NCI-H524 (cell line): ENCODE data around the gene UBL7.

Experiments
- DNase-seq, 2 experiments: peaks; one replicate each; lab custom pipeline; 2025; lab: John Stamatoyannopoulos, UW

The UBL7 gene

GRCh38 chr15:74408385-74408784, 52.6 kb downstream of the UBL7 start:
- DNase-seq, result no peak

DNA sequence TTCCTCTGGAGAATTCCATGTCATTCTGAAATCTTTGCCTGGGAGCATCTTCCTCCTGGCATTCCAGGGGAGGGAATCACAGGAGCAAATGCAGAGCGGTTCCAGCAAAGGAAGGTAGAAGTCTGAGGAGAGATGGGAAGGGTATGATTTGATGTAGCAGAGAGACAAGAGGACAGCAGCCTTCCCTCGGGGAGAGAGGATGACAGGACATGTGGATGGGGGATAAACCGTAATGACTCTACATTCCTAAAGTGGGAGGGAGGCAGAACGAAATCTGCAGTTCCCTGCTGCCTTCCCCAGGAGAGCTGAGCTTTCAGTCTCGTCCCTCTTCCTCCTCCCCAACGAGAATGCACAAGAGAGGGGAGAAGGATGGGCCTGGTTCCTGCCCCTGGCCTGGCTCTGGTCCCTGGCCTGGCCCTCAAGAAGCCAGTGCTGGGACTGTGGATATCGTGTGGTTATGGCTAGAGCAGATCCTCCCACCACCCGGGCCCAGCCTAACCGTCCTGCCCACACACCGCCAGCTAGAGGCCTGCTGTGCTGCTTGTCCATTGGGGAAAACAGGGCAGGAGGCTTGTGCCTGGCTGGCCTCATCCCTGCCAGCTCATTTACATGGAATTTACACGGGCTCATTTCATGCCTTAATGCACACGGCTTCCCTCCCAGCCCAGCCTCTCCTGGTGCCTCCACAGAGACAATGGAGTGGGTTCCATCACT, 53.8 kb downstream of the UBL7 start:
- no peak for DNase-seq

- no peak for DNase-seq
Measured at GRCh38 chr15:74406517-74406916, 54.4 kb downstream of the UBL7 start.

- no peak for DNase-seq
Measured at GRCh38 chr15:74405823-74406222, 55.1 kb downstream of the UBL7 start.

DNA sequence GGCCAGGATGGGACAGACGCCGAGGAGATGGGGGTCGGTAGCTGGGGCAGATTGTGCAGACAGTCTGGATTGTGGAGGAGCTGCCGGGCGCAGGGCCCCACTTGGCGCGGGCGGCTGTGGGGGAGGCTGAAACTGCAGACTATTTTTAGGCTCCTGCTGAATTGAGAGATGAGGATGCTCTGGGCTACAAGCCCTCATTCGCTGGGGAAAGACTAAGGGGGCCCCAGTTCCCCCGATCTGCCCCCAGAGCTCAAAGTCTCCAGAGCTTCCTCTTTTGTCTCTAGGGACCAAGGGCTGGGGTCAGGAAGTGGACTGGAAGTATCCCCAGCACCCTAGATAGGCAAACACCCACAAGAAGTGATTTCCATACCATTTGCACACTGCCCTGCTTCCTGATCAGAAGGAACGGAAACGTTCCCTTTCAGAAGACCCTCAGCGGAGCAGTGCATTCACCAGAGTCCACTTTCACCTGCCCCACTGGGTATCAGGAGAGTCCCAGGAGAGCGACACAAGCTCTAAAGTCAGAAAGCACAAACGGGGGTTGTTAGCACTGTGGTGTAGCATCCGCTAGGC, 56.9 kb downstream of the UBL7 start:
- DNase-seq, result no peak

GRCh38 chr15:74403588-74403919, 57.4 kb downstream of the UBL7 start:
- DNase-seq, result no peak

- no peak for DNase-seq
Measured at GRCh38 chr15:74402873-74403587, 57.9 kb downstream of the UBL7 start.

DNA sequence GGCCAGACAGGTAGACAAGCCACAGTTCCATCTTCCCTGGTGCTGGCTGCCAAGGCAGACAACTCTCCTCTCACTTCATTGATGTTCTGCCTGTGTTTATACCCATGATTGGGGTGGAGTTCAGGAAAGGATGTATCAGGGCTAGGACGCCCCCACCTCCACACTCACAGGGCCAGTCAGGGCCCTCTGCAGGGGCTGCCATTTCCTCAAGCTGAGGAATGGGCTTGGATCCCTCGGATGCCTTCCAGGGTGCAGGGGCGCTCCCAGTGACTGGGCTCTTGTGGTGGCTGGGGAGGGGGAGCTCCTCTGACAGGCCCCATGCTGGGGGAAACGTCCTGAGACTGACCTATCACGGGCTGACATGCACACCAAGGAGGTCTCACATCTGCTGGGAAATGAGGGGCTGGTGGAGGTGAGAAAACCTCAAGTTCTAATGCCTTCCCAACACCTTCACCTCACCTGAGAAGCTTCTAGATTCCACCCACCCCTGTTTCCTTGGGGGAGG, 58.6 kb downstream of the UBL7 start:
- DNase-seq, result no peak

DNA sequence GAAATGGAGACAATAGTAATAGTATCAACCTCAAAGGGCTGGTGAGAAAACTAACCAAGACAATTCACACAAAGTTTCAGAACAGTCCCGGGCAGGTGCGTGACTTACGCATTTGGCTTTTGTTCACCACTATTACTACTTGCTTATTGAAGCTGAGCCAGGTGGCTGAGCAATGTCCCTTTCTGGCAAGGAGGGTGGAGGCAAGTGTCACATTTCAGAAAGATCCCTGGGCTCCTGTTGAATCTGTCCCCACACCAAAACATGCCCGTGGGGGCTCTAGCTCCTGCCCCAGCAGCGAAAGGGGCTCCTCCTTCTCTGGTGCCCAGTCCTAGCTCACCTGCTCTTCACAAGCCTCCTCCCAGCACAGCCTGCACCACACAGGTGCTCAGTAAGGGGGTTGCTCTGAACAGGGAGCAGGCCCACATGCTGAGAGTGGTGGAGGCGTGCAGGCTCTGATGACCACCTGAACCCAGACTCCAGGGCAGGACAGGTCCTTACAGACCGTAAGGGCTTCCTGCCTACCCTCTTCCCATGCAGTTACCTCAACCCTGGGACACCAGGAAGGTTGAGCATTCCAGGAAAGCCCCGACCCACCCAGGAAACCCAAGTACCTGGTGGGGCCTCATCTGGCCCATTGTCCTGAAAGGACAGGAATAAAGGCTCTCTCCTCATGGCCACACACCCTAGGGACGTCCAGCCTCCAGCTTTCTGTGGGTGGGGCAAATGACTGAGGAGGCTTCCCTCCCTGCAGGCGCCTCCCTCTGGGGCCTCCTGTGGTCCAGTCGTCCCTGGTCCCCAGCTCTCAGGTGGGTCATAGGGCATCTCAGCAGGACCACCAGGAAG, 59.8 kb downstream of the UBL7 start:
- no peak for DNase-seq

GRCh38 chr15:74400313-74400860, 60.6 kb downstream of the UBL7 start:
- DNase-seq, result no peak

DNA sequence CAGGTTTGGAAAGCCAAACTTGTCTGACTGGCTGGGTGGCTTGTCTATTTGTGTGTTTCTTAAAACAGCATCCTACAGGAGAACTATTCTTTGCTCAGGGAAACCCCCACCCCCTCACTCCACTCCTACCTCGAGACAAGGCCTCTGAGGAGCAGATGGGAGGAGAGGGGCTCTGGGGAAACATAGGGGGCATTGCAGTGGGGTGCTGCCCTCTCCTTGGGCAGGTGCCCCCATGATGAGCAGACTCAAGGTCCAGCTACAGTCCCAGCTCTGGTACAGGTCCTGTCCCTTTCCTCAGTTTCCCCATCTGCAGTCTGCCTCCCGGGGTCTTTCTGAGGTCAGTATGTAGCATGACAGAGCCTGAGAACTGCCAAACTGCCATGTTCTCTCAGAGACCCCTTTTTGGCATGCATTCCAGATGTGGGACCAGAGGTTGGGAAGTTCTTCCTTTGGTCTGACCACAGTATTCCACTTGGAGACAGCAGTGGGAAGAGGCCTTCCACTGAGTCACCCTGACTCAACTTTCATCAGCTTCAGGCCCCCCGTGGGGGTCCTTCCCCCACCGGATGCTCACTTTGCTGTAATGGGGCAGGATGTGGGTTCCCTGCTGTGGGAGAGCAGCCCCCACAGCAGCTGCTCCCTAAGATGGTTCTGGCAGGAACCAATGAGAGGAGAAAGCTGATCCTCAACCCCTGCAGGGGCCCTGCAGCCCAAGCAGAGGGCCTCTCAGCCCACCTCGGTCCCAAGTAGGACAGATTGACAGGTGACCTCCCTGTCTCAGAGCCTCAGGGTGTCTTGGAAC, 61.2 kb downstream of the UBL7 start:
- DNase-seq, result no peak

DNA sequence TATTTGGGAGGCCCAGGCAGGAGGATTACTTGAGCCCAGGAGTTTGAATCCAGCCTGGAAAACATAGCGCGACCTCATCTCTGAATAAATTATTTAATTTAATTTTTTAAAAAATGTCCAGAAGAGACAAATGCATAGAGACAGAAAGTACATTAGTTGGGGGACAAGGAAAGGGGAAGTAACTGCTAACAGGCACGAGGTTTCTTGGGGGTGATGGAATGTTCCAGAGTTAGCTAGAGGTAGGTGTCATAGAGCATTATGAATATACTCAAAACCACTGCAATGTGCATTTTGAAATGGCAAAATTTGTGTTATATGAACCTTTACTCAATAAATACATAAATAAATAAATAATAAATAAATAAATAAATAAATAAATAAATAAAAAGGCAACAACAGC, 61.9 kb downstream of the UBL7 start:
- DNase-seq, result no peak

GRCh38 chr15:74398183-74398582, 62.8 kb downstream of the UBL7 start:
- DNase-seq, result no peak

- DNase-seq, result no peak
Measured at GRCh38 chr15:74397239-74398068, 63.5 kb downstream of the UBL7 start.

DNA sequence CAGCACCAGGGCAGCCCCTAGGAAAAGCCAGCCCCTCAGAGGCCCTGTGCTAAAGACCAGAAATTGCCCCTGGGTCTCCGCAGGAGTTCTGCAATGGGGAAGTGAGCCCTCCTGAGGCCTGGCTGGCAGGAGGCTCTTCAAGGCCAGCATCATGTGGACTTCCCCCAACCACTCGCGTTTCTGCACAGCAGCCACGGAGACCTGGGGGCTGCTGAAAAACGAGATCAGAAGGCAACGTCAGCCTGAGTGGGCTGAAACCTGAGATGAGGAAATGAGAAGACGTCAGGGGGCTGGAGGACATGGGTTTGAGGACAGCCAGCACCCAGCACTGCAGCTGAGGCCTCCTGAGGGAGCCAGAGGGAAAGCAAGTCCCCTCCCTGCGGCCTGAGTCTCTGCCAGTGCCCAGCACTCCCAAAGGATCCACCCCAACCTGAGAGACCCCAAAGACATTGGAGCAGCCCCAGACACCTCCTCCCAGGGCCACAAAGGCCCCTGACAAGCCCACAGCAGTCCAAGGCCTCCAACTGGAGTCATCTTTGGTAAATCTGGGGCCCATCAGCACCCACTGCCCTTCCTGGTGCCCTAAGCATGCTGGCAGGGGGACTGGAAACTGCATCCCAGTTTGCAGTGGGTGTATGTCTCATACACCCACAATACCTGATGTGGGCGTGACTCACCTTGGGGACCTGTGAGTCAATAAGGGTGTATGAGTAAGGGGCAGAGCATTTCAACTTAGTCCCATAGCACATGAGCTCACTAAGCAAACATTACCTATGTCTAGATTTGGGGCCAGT, 64.3 kb downstream of the UBL7 start:
- no peak for DNase-seq

GRCh38 chr15:74396146-74396438, 64.9 kb downstream of the UBL7 start:
- DNase-seq, result no peak
